ENCODE measurements around the gene SLC38A11. TPM values are rescaled to one million over a fixed set of nuclear protein-coding genes. Genes with fewer than 3 reads are reported as not detected.

SLC38A11 gene
- total RNA-seq, 1 experiment from 2014 or later, result not detected

- Histone ChIP-seq H3K9me2 (ENCODE audit: insufficient read depth) (no peaks in the 10 kb centered on the region), H3K79me2 (ENCODE audit: insufficient read depth, low read length) (no peaks in the 10 kb centered on the region), H3K27ac (ENCODE audit: low read depth, low read length) (no peak overlapping the region), H3K9me3 (ENCODE audit: control insufficient read depth in 1 of 2, insufficient read depth in 1 of 2, low read depth in 1 of 2, low read length in 2 of 2) (no peaks in the 10 kb centered on the region), H2AFZ (ENCODE audit: low read depth, low read length, poor library complexity, severe bottlenecking) (no peak overlapping the region), H3K4me1 (ENCODE audit: control insufficient read depth in 1 of 2, insufficient read depth in 2 of 2, low read length in 2 of 2) (no peaks in the 10 kb centered on the region), H3K9ac (ENCODE audit: low read length) (no peak overlapping the region), H3K4me2 (ENCODE audit: low read length) (no peak overlapping the region), H3K27me3 (ENCODE audit: insufficient read depth, low read length) (no peaks in the 10 kb centered on the region), H3K4me3 (replicated peaks in 1 of 2; ENCODE audit: low read depth in 1 of 2, low read length in 2 of 2) (no peak overlapping the region), H3K36me3 (ENCODE audit: control insufficient read depth in 1 of 2, insufficient read depth in 2 of 2, low read length in 2 of 2) (no peaks in the 10 kb centered on the region), H4K20me1 (ENCODE audit: insufficient read depth) (no peaks in the 10 kb centered on the region)
- ATAC-seq (no peak), DNase-seq (ENCODE audit: low read depth, low spot score) (no peak)
- no peak for TF ChIP-seq SIN3A (IDR thresholded peaks at IDR 0.05; ENCODE audit: low read depth)
- TF ChIP-seq ZFX (IDR thresholded peaks at IDR 0.05), result no peak
- TF ChIP-seq RAD21 (IDR thresholded peaks at IDR 0.05; ENCODE audit: low read depth), result no peak
- no peak for TF ChIP-seq ZNF274 (IDR thresholded peaks at IDR 0.05; ENCODE audit: low read depth, low read length)
- no peak for TF ChIP-seq CTCF (IDR thresholded peaks at IDR 0.05 in 2 of 3, conservative IDR thresholded peaks at IDR 0.05 in 1 of 3; ENCODE audit: borderline replicate concordance in 1 of 3, insufficient read depth in 1 of 3, low read depth in 2 of 3, low read length in 2 of 3)
- TF ChIP-seq ELF1 (IDR thresholded peaks at IDR 0.05; ENCODE audit: borderline replicate concordance, low read depth), result no peak
- no peak for TF ChIP-seq EZH2phosphoT487 (IDR thresholded peaks at IDR 0.05; ENCODE audit: borderline replicate concordance)
- TF ChIP-seq POLR2AphosphoS5 (IDR thresholded peaks at IDR 0.05; ENCODE audit: low read depth, low read length), result no peak
- TF ChIP-seq SP1 (IDR thresholded peaks at IDR 0.05; ENCODE audit: low read depth), result no peak
- no peak for TF ChIP-seq MAX (IDR thresholded peaks at IDR 0.05)
- no peak for TF ChIP-seq TCF7L2 (IDR thresholded peaks at IDR 0.05; ENCODE audit: borderline replicate concordance, extremely low read depth, insufficient read depth, insufficient read length)
- no peak for TF ChIP-seq CEBPB (IDR thresholded peaks at IDR 0.05; ENCODE audit: low read depth)
- no peak for TF ChIP-seq YY1 (IDR thresholded peaks at IDR 0.05; ENCODE audit: extremely low read depth, insufficient replicate concordance, low read depth, low read length)
- TF ChIP-seq, protein P1, sequence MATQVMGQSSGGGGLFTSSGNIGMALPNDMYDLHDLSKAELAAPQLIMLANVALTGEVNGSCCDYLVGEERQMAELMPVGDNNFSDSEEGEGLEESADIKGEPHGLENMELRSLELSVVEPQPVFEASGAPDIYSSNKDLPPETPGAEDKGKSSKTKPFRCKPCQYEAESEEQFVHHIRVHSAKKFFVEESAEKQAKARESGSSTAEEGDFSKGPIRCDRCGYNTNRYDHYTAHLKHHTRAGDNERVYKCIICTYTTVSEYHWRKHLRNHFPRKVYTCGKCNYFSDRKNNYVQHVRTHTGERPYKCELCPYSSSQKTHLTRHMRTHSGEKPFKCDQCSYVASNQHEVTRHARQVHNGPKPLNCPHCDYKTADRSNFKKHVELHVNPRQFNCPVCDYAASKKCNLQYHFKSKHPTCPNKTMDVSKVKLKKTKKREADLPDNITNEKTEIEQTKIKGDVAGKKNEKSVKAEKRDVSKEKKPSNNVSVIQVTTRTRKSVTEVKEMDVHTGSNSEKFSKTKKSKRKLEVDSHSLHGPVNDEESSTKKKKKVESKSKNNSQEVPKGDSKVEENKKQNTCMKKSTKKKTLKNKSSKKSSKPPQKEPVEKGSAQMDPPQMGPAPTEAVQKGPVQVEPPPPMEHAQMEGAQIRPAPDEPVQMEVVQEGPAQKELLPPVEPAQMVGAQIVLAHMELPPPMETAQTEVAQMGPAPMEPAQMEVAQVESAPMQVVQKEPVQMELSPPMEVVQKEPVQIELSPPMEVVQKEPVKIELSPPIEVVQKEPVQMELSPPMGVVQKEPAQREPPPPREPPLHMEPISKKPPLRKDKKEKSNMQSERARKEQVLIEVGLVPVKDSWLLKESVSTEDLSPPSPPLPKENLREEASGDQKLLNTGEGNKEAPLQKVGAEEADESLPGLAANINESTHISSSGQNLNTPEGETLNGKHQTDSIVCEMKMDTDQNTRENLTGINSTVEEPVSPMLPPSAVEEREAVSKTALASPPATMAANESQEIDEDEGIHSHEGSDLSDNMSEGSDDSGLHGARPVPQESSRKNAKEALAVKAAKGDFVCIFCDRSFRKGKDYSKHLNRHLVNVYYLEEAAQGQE (IDR thresholded peaks at IDR 0.05; ENCODE audit: low read depth), result no peak
- no peak for TF ChIP-seq POLR2A (IDR thresholded peaks at IDR 0.05; ENCODE audit: borderline replicate concordance, extremely low read depth, insufficient read depth, insufficient read length)
- no peak for TF ChIP-seq CBX3 (IDR thresholded peaks at IDR 0.05; ENCODE audit: low read depth)
- no peak for TF ChIP-seq EGR1 (IDR thresholded peaks at IDR 0.05; ENCODE audit: low read depth)
- POLR2A ChIA-PET, result no interaction called here
- RAD21 ChIA-PET (ENCODE audit: low non-redundant PET in 1 of 2, low total read pairs in 2 of 2, uncharacterized antibody in 2 of 2, unreplicated experiment in 2 of 2), result no interaction called here
- BruUV-seq (replicated peaks), result no TSS peak
- intact Hi-C loops (cut with micrococcal nuclease), result no loop called here
- CTCF ChIA-PET, result no interaction called here
Observed at GRCh38 chr2:164903204-164903603, 52.1 kb downstream of the SLC38A11 start.

Measured in HCT116 (cell line).